GM23338 (cell line): ENCODE results near the gene PSIP1. TPM values are rescaled to one million over a fixed set of nuclear protein-coding genes. Genes with fewer than 3 reads are reported as not detected.

Experiments
- ATAC-seq: fragments of 200-7000 bp; cut with Tn5 transposase; 3 replicates; pipeline ENCODE4 v1.9.1; 2020
- DNase-seq: peaks from one replicate; pipeline ENCODE4 v3.0.0-alpha.2; 2015; ENCODE audit warnings: low spot score
- H2AFZ ChIP-seq: fragments of 200-600 bp; sonication (generic); 2 replicates; pipeline ENCODE4 v1.8.0; 2016; ENCODE audit warnings: antibody characterized with exemption, mild to moderate bottlenecking, moderate library complexity
- H3F3A ChIP-seq: fragments of 200-600 bp; sonication (generic); replicated peaks from 2 replicates; pipeline ENCODE4 v1.8.0; 2017; ENCODE audit warnings: antibody characterized with exemption, mixed run types, low read depth
- H3K27ac ChIP-seq: fragments of 200-600 bp; sonication (generic); 2 replicates; pipeline ENCODE4 v1.6.1; 2016; ENCODE audit warnings: low read depth
- H3K27me3 ChIP-seq: fragments of 200-600 bp; sonication (generic); 2 replicates; pipeline ENCODE4 v1.8.0; 2016; ENCODE audit warnings: mild to moderate bottlenecking, mixed run types, moderate library complexity; ENCODE audit not compliant: insufficient read depth
- H3K36me3 ChIP-seq: fragments of 200-600 bp; sonication (generic); 2 replicates; pipeline ENCODE4 v1.8.0; 2016; ENCODE audit warnings: mild to moderate bottlenecking; ENCODE audit not compliant: insufficient read depth
- H3K4me1 ChIP-seq: fragments of 200-600 bp; sonication (generic); 2 replicates; pipeline ENCODE4 v1.8.0; 2016; ENCODE audit warnings: mild to moderate bottlenecking, moderate library complexity; ENCODE audit not compliant: insufficient read depth
- H3K4me2 ChIP-seq: fragments of 200-600 bp; sonication (generic); 2 replicates; pipeline ENCODE4 v1.7.1; 2017; ENCODE audit warnings: mixed run types
- H3K4me3 ChIP-seq: fragments of 200-600 bp; sonication (generic); 2 replicates; pipeline ENCODE4 v1.6.1; 2016; ENCODE audit warnings: mixed run types
- H3K79me2 ChIP-seq: fragments of 200-600 bp; sonication (generic); replicated peaks from 2 replicates; pipeline ENCODE4 v1.8.0; 2017; ENCODE audit warnings: mild to moderate bottlenecking; ENCODE audit not compliant: insufficient read depth
- H3K9me2 ChIP-seq: fragments of 200-600 bp; sonication (generic); 2 replicates; pipeline ENCODE4 v1.8.0; 2017; ENCODE audit not compliant: insufficient read depth
- H4K20me1 ChIP-seq: fragments of 200-600 bp; sonication (generic); replicated peaks from 2 replicates; pipeline ENCODE4 v1.8.0; 2017; ENCODE audit warnings: mild to moderate bottlenecking; ENCODE audit not compliant: insufficient read depth
- H3K27ac Mint-ChIP-seq: 2 replicates; pipeline ENCODE4 v1.8.0; 2020; ENCODE audit warnings: inconsistent platforms, mild to moderate bottlenecking, moderate library complexity, mixed read lengths
- H3K27me3 Mint-ChIP-seq: 3 replicates; pipeline ENCODE4 v1.8.0; 2022; ENCODE audit warnings: low read depth, mild to moderate bottlenecking, moderate library complexity, mixed read lengths, inconsistent platforms; ENCODE audit not compliant: insufficient read depth, poor library complexity
- H3K36me3 Mint-ChIP-seq: 3 replicates; pipeline ENCODE4 v1.8.0; 2021; ENCODE audit warnings: low read depth, mild to moderate bottlenecking, inconsistent platforms, moderate library complexity, mixed read lengths
- H3K4me1 Mint-ChIP-seq: 3 replicates; pipeline ENCODE4 v1.8.0; 2020; ENCODE audit warnings: mild to moderate bottlenecking, inconsistent platforms, mixed read lengths
- H3K4me3 Mint-ChIP-seq: 3 replicates; pipeline ENCODE4 v1.8.0; 2021; ENCODE audit warnings: moderate library complexity, mild to moderate bottlenecking, inconsistent platforms, mixed read lengths
- H3K9me3 Mint-ChIP-seq: 3 replicates; pipeline ENCODE4 v1.8.0; 2020; ENCODE audit warnings: moderate library complexity, mild to moderate bottlenecking, inconsistent platforms, mixed read lengths
- CREB1 ChIP-seq: fragments of 250-450 bp; sonication (Bioruptor Pico); IDR thresholded peaks from 2 replicates; pipeline ENCODE4 v1.5.0; 2020; ENCODE audit warnings: low read depth, mild to moderate bottlenecking, moderate library complexity
- CTCF ChIP-seq, 2 experiments: fragments of 200-600 bp in 1 of 2; sonication (generic) in 1 of 2; conservative IDR thresholded peaks; 2 replicates each; pipeline versions ENCODE4 v1.5.1 to v1.6.1; 2016 to 2017; ENCODE audit warnings: antibody characterized with exemption in 2 of 2, low read depth in 2 of 2, mild to moderate bottlenecking in 2 of 2, moderate library complexity in 1 of 2
- ETS1 ChIP-seq: IDR thresholded peaks from 2 replicates; pipeline ENCODE4 v1.6.1; 2016; ENCODE audit warnings: antibody characterized with exemption
- EZH2 ChIP-seq: fragments of 200-600 bp; sonication (generic); IDR thresholded peaks from one replicate; pipeline ENCODE4 v1.8.0; 2017; ENCODE audit warnings: antibody characterized with exemption, mild to moderate bottlenecking, low read depth; ENCODE audit not compliant: unreplicated experiment
- EZH2phosphoT487 ChIP-seq: fragments of 200-600 bp; sonication (generic); IDR thresholded peaks from one replicate; pipeline ENCODE4 v1.8.1; 2018; ENCODE audit warnings: antibody characterized with exemption; ENCODE audit not compliant: unreplicated experiment
- JUNB ChIP-seq: IDR thresholded peaks from one replicate; pipeline ENCODE4 v1.6.1; 2016; ENCODE audit warnings: antibody characterized with exemption; ENCODE audit not compliant: unreplicated experiment
- NANOG ChIP-seq: IDR thresholded peaks from 2 replicates; pipeline ENCODE4 v1.6.1; 2016; ENCODE audit warnings: antibody characterized with exemption, borderline replicate concordance
- POLR2AphosphoS5 ChIP-seq: IDR thresholded peaks from 2 replicates; pipeline ENCODE4 v1.6.1; 2016; ENCODE audit warnings: antibody characterized with exemption, low read depth
- REST ChIP-seq: IDR thresholded peaks from one replicate; pipeline ENCODE4 v1.6.1; 2018; ENCODE audit warnings: antibody characterized with exemption; ENCODE audit not compliant: unreplicated experiment
- STAT1 ChIP-seq: IDR thresholded peaks from one replicate; pipeline ENCODE4 v1.6.1; 2016; ENCODE audit warnings: antibody characterized with exemption; ENCODE audit not compliant: unreplicated experiment
- ZNF114 ChIP-seq: fragments of 250-450 bp; sonication (Bioruptor Pico); IDR thresholded peaks from 2 replicates; pipeline ENCODE4 v1.5.0; 2020; ENCODE audit warnings: mild to moderate bottlenecking, moderate library complexity
- ZNF331 ChIP-seq: fragments of 250-450 bp; sonication (Bioruptor Pico); IDR thresholded peaks from 2 replicates; pipeline ENCODE4 v1.5.0; 2020; ENCODE audit warnings: low read depth, mild to moderate bottlenecking, moderate library complexity
- ZNF462 ChIP-seq: fragments of 250-450 bp; sonication (Bioruptor Pico); IDR thresholded peaks from 2 replicates; pipeline ENCODE4 v1.5.0; 2020; ENCODE audit warnings: mild to moderate bottlenecking, moderate library complexity
- polyA plus RNA-seq: library from polyadenylated mRNA; unstranded; fragments of >200 nt; fragmentation: Nextera tagmentation; extraction: Ambion mirVana; gene quantifications from 2 replicates; pipeline ENCODE4 v1.2.1, GENCODE V29; 2016
- total RNA-seq: library from RNA; depleted of rRNA; stranded (reverse); fragments of >200 nt; shearing (Covaris generic); gene quantifications from 2 replicates; pipeline ENCODE4 v1.2.3, GENCODE V29; 2014

PSIP1 gene
- total and polyA plus RNA-seq, 2 experiments from 2014 or later, result 332 to 989 TPM

- Histone ChIP-seq H3K9me2 (no peaks in the 10 kb centered on the region), H3F3A (peaks cover 45% of the 10 kb centered on the region; the same call in 1 of the 2 replicates), H3K36me3 (peaks cover 79% of the 10 kb centered on the region), H3K4me2 (no peak overlapping the region), H4K20me1 (peaks cover 3% of the 10 kb centered on the region; the same call in 1 of the 2 replicates), H2AFZ (no peak overlapping the region), H3K27me3 (no peaks in the 10 kb centered on the region), H3K4me3 (no peak overlapping the region), H3K79me2 (0 out of 2 replicates have a peak, but pooled peaks cover under 1% of the 10 kb centered on the region), H3K27ac (no peak overlapping the region), H3K4me1 (no peaks in the 10 kb centered on the region)
- Mint-ChIP-seq H3K27ac (no peak overlapping the region), H3K9me3 (no peaks in the 10 kb centered on the region), H3K36me3 (peaks cover 88% of the 10 kb centered on the region), H3K4me3 (no peak overlapping the region), H3K27me3 (peaks cover 6% of the 10 kb centered on the region), H3K4me1 (no peaks in the 10 kb centered on the region)
- TF ChIP-seq ETS1 (no peak), NANOG (no peak), ZNF331 (CRISPR knock-in tag) (no peak), CTCF (conservative IDR thresholded peaks at IDR 0.05; ENCODE audit: low read depth in 2 of 2) (no peak), ZNF114 (CRISPR knock-in tag) (no peak), CREB1 (no peak), ZNF462 (CRISPR knock-in tag) (no peak), EZH2 (no peak), EZH2phosphoT487 (no peak), STAT1 (no peak), POLR2AphosphoS5 (no peak), REST (no peak), JUNB (no peak)
- ATAC-seq (no peak), DNase-seq (no peak)
Measured at GRCh38 chr9:15469862-15470261, 40.9 kb downstream of the PSIP1 start.
